ENCODE measurements around the gene MOB3A.

- TF ChIP-seq CTCF (IDR thresholded peaks at IDR 0.05; ENCODE audit: low read depth, low read length) (no peak), POLR2A (IDR thresholded peaks at IDR 0.05; ENCODE audit: extremely low read depth, insufficient read length) (no peak), MAX (IDR thresholded peaks at IDR 0.05; ENCODE audit: low read depth, low read length) (no peak)
Measured at GRCh38 chr19:2037651-2038255, 58.4 kb downstream of the MOB3A start.

All from NB4 (cell line).